Measurements from ENCODE around the gene ARID3A. TPM values are rescaled to one million over a fixed set of nuclear protein-coding genes. Genes with fewer than 3 reads are reported as not detected.
"Not testable (repeated sequence)": the region's sequence is repeated elsewhere in the genome, so short reads cannot be mapped to it uniquely, and the experiment has no call there.

Gene ARID3A
- total RNA-seq, 1 donor from 2014 or later: 106 TPM

DNA sequence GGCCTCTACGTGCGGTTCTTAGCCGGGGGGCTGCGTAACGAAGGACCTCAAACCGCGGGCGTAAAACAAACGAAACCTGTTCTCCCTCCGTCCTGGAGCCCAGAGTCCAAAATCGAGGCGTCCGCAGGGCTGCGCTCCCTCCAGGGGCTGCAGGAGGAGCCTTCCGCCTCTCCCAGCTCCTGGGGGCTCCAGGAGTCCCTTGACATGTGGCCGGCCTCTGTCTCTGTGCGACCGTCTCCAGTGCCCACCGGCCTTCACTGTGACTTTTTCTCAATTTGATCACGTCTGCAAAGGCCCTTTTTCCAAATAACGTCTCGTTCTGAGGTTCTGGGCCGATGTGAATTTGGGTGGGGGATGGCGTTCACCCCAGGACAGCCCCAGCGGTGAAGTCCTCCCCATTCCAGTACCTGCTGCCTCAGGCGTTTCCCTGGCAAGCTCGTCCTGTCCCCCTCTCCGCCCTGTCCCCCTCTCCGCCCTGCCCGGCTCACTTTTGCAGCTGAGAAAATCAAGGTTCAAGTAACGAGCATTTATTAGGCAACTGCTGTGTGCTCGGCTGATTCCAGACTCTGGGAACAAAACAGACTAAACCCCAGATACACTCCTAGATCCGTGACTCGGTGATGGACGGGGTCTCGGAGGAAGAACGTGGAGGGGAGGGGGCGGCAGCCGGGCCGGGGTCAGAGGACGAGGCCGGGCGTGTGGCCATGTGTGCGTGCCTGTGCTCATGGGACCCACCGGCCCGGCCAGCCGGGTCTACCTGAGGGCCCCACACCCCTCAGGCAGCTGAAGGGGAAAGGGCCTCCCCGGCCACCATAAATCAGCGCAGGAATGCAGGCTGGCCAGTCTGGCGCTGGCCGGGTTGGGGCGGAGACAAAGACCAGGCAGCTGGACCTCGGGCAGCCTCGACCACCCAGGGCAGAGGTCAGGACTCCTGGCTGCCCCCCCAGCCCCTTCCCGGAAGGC lies 30.2 kb downstream of the ARID3A start:
- Histone ChIP-seq H3K36me3 (ENCODE audit: insufficient read depth, low read length) (no peaks in the 10 kb centered on the region), H3K4me1 (ENCODE audit: insufficient read depth, low read length) (peaks cover 26% of the 10 kb centered on the region), H3K9ac (ENCODE audit: low read length) (no peak overlapping the region), H3K9me3 (ENCODE audit: insufficient read depth, low read depth, low read length) (no peaks in the 10 kb centered on the region), H3K27ac (ENCODE audit: low read depth, low read length) (peak overlapping the region; percentile 13), H2AFZ (ENCODE audit: low read depth, low read length) (no peak overlapping the region), H4K20me1 (ENCODE audit: insufficient read depth, low read length) (peaks cover 51% of the 10 kb centered on the region), H3K79me2 (ENCODE audit: insufficient read depth, low read length) (peaks cover 49% of the 10 kb centered on the region), H3K4me2 (ENCODE audit: low read length) (peak overlapping the region; percentile 19), H3K27me3 (ENCODE audit: insufficient read depth, low read length) (no peaks in the 10 kb centered on the region), H3K4me3 (ENCODE audit: insufficient read depth, low read depth, low read length) (no peak overlapping the region)
- TF ChIP-seq, protein P1, sequence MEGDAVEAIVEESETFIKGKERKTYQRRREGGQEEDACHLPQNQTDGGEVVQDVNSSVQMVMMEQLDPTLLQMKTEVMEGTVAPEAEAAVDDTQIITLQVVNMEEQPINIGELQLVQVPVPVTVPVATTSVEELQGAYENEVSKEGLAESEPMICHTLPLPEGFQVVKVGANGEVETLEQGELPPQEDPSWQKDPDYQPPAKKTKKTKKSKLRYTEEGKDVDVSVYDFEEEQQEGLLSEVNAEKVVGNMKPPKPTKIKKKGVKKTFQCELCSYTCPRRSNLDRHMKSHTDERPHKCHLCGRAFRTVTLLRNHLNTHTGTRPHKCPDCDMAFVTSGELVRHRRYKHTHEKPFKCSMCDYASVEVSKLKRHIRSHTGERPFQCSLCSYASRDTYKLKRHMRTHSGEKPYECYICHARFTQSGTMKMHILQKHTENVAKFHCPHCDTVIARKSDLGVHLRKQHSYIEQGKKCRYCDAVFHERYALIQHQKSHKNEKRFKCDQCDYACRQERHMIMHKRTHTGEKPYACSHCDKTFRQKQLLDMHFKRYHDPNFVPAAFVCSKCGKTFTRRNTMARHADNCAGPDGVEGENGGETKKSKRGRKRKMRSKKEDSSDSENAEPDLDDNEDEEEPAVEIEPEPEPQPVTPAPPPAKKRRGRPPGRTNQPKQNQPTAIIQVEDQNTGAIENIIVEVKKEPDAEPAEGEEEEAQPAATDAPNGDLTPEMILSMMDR (IDR thresholded peaks at IDR 0.05; ENCODE audit: insufficient read depth, low read depth, low read length): no peak
- no peak for TF ChIP-seq EZH2 (IDR thresholded peaks at IDR 0.05; ENCODE audit: insufficient read depth, low read length)
- Mint-ChIP-seq H3K27me3 (ENCODE audit: low read depth, unreplicated experiment) (no peaks in the 10 kb centered on the region), H3K36me3 (ENCODE audit: low read depth, unreplicated experiment) (peaks cover 9% of the 10 kb centered on the region), H3K27ac (ENCODE audit: unreplicated experiment) (no peak overlapping the region), H3K9me3 (ENCODE audit: unreplicated experiment) (no peaks in the 10 kb centered on the region), H3K4me1 (ENCODE audit: low read depth, unreplicated experiment) (peaks cover 10% of the 10 kb centered on the region), H3K4me3 (ENCODE audit: unreplicated experiment) (no peak overlapping the region)
- DNase-seq (ENCODE audit: low read depth) (no peak), FAIRE-seq (no peak)

DNA sequence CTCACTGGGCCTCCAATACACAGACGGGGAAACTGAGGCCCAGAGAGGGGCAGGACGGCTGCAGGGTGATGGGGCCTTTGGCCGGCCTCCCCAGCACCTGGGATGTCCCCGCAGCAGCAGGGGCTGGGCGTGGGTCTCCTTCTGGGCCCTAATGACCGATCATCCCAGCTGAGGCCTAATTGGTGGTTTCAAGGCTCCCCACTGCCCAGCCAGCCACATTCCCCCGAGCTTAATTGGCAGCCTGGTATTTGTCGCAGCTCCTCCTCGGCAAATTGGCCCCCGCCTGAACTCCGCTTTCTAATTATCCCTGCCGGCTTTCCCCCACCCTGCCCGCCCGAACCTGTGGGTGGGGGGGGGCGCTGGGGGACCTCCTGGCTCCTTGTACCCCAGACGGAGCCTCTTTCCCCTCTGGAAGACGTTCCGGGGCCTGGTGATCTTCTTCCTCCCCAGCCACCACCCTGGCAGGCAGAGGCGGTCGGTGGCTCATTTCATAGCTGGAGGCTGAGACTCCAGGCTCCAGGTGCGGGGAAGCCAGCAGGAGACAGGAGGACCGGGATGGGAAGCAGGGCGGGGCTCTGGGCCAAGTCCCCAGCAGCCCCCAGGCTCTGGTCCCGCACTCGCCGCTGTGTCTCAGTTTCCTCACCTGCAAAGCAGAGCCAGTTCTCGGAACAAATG lies 31.1 kb downstream of the ARID3A start:
- TF ChIP-seq, protein P1 (IDR thresholded peaks at IDR 0.05; ENCODE audit: insufficient read depth, low read depth, low read length): no peak
- TF ChIP-seq EZH2 (IDR thresholded peaks at IDR 0.05; ENCODE audit: insufficient read depth, low read length): no peak
- peak overlapping the region; percentile 13 for H3K27ac ChIP-seq (ENCODE audit: low read depth, low read length)
- Mint-ChIP-seq H3K4me1 (ENCODE audit: low read depth, unreplicated experiment) (peaks cover 6% of the 10 kb centered on the region), H3K4me3 (ENCODE audit: unreplicated experiment) (no peak overlapping the region), H3K36me3 (ENCODE audit: low read depth, unreplicated experiment) (peaks cover 9% of the 10 kb centered on the region), H3K27ac (ENCODE audit: unreplicated experiment) (peak overlapping the region; percentile 58), H3K9me3 (ENCODE audit: unreplicated experiment) (no peaks in the 10 kb centered on the region), H3K27me3 (ENCODE audit: low read depth, unreplicated experiment) (no peaks in the 10 kb centered on the region)
- H3K9me3 ChIP-seq (ENCODE audit: insufficient read depth, low read depth, low read length): no peaks in the 10 kb centered on the region
- H4K20me1 ChIP-seq (ENCODE audit: insufficient read depth, low read length): peaks cover 51% of the 10 kb centered on the region
- H3K27me3 ChIP-seq (ENCODE audit: insufficient read depth, low read length): no peaks in the 10 kb centered on the region
- no peak overlapping the region for H2AFZ ChIP-seq (ENCODE audit: low read depth, low read length)
- H3K4me2 ChIP-seq (ENCODE audit: low read length): peak overlapping the region; percentile 19
- FAIRE-seq: no peak
- no peaks in the 10 kb centered on the region for H3K36me3 ChIP-seq (ENCODE audit: insufficient read depth, low read length)
- H3K9ac ChIP-seq (ENCODE audit: low read length): no peak overlapping the region
- H3K79me2 ChIP-seq (ENCODE audit: insufficient read depth, low read length): peaks cover 49% of the 10 kb centered on the region
- H3K4me1 ChIP-seq (ENCODE audit: insufficient read depth, low read length): peaks cover 26% of the 10 kb centered on the region
- peak; percentile 52 for DNase-seq (ENCODE audit: low read depth)
- no peak overlapping the region for H3K4me3 ChIP-seq (ENCODE audit: insufficient read depth, low read depth, low read length)

DNA sequence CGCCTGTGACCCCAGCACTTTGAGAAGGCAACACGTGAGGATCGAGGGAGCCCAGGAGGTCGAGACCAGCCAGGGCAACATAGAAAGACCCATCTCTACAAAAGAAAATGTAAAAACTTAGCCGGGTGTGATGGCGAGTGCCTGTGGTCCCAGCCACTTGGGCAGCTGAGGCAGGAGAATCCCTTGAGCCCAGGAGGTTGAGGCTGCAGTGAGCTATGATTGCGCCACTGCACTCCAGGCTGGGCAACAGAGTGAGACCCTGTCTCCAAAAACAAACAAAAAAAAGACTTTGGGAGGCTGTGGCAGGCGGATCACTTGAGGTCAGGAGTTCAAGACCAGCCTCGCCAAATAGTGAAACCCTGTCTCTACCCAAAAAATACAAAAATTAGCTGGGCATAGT lies 31.7 kb downstream of the ARID3A start:
- H3K9me3 ChIP-seq (ENCODE audit: insufficient read depth, low read depth, low read length); H3K4me3 Mint-ChIP-seq (ENCODE audit: unreplicated experiment); H3K27ac ChIP-seq (ENCODE audit: low read depth, low read length); DNase-seq (ENCODE audit: low read depth); H3K4me3 ChIP-seq (ENCODE audit: insufficient read depth, low read depth, low read length); H3K27me3 Mint-ChIP-seq (ENCODE audit: low read depth, unreplicated experiment); FAIRE-seq; H3K36me3 Mint-ChIP-seq (ENCODE audit: low read depth, unreplicated experiment); H3K9ac ChIP-seq (ENCODE audit: low read length); H3K27me3 ChIP-seq (ENCODE audit: insufficient read depth, low read length); H2AFZ ChIP-seq (ENCODE audit: low read depth, low read length); H3K36me3 ChIP-seq (ENCODE audit: insufficient read depth, low read length); H3K9me3 Mint-ChIP-seq (ENCODE audit: unreplicated experiment); H3K4me2 ChIP-seq (ENCODE audit: low read length): not testable (repeated sequence)
- H3K4me1 ChIP-seq (ENCODE audit: insufficient read depth, low read length): peaks cover 21% of the 10 kb centered on the region
- H3K4me1 Mint-ChIP-seq (ENCODE audit: low read depth, unreplicated experiment): peaks cover 10% of the 10 kb centered on the region
- peaks cover 46% of the 10 kb centered on the region for H3K79me2 ChIP-seq (ENCODE audit: insufficient read depth, low read length)
- H4K20me1 ChIP-seq (ENCODE audit: insufficient read depth, low read length): peaks cover 51% of the 10 kb centered on the region
- H3K27ac Mint-ChIP-seq (ENCODE audit: unreplicated experiment): peak overlapping the region; percentile 58

Data from astrocyte (in vitro differentiated cells and primary cell).